Epidermal melanocyte (primary cell): ENCODE data around the gene CYTH3.

ENCODE experiments used
- DNase-seq: peaks from one replicate; pipeline ENCODE4 v3.0.0; 2011; ENCODE audit warnings: low spot score; ENCODE audit not compliant: insufficient read length

Gene CYTH3

GRCh38 chr7:6258440-6259182 is 13.8 kb downstream of the CYTH3 start:
- no peak for DNase-seq

DNA sequence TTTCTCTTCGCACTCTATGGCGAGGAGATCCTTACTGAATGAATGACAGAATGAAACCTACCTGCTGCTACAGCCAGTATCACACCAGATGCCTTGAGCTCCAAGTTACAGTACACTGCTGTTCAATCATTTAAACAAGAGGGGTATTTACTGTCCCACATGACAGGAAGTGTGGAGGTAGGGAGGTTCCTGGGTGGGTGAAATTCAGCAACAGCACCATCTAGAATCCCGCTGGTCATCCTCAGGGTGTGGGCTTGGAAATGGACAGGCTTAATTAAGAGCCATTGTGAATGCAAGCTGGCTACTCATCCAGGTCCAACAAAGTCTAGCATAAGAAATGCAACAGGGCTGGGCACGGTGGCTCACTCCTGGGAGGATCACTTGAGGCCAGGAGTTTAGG is 14.7 kb downstream of the CYTH3 start:
- DNase-seq, result no peak

GRCh38 chr7:6256677-6257535 is 15.5 kb downstream of the CYTH3 start:
- DNase-seq, result no peak

DNA sequence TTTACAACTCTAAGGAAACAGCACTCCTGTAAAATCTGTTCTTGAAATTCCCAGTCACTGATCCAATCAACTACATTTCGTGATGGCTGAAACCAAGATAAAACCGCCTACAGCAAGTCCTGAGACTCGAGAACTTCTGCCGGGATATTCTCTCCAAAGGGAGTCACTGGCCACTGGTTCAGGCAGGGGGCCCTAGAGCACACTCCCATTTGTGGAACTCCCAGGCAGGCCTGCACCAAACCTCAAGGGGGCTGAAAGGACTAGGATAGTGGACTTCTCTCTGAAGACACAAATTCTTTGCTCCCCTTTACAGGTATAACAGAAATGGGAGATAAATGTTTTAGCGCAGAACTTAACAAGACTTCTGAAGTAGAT is 16.3 kb downstream of the CYTH3 start:
- DNase-seq, result no peak

- no peak for DNase-seq
Measured at GRCh38 chr7:6254866-6255265, 17.6 kb downstream of the CYTH3 start.

DNA sequence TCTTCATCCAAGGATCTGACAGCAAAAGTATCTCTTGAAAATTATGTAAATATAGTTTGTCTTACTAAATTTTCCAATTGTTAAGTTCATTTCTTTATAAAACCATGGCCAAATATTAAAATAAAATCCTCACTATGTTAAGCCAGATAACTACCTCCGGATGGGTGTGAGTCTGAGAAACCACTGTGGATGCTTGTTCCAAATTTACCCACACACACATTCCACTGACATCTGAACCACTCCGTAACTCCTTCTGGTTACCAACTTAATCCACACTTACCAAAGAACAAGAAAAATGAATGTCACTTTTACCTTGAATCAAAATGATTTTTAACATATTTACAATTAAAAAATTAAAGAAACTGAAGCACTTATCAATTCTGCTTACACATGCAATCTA is 19.7 kb downstream of the CYTH3 start:
- no peak for DNase-seq

DNA sequence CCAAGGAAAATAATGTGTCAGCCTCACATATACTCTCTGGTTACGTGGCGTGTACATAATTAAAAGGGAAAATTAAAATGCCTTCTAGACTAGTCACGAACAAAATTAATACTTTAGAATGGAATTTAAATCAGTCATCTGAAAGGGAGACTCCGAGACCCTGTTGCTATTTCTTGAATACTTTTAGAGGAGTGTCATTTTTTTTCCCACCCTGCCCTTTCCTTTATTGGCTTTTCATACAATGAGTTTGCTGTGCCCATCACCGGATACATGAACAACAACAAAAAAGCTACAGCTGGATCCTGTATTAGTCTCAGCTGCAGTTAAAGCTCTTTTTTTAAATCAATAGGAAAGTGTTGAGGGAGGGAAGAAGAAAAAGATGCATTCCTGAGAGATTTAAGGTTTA is 20.1 kb downstream of the CYTH3 start:
- DNase-seq, result no peak

GRCh38 chr7:6251653-6252052 is 20.8 kb downstream of the CYTH3 start:
- DNase-seq, result no peak

GRCh38 chr7:6250364-6250833 is 22.0 kb downstream of the CYTH3 start:
- DNase-seq, result no peak

- DNase-seq, result no peak
Measured at GRCh38 chr7:6249043-6249442, 23.4 kb downstream of the CYTH3 start.

- no peak for DNase-seq
Measured at GRCh38 chr7:6248581-6248980, 23.8 kb downstream of the CYTH3 start.

DNA sequence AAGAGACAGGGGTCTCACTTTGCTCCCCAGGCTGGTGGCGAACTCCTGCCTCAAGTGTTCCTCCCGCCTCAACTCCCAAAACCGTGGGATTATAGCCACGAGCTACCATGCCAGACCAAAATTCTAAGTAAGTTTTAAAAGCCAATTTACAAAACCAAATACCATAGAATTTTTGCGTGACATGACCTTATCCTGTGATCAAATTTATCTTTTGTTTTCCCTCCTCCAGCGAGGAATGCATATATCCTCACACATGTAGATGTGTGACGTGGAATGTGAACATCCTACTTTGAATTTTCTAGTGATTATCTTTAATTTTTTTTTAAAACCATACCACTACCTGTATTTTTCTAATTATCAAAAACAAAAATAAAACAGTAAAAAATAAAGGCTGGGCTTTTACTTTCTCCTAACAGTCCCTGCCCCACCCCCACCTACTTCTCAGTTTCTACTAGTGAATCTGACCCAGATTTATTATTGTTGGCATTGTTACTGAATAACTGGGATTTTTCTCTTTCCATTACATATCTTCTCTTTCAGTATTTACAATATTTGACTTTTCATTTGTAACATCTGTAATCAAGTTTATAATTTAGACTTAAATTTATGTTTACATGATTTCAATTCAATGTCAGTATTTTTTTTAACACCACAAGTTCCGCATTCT is 26.0 kb downstream of the CYTH3 start:
- no peak for DNase-seq

DNA sequence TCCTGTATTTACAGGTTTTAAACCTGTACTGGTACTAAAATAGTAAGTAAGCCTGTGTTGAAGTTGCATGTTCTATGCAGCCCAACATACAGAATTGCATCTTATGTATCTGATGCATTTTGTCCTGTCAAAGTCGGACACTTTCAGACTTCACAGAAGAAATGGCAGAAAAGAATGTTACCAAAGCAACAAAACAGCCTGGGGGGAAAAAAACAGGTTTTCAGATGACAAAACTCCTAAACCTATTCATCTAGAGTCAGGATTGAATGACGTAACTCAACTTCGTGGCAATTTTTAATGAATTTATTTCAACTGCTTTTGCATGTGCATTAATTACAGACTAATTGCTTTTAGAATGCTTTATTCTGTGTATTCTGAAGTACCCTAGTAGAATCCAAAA is 28.4 kb downstream of the CYTH3 start:
- DNase-seq, result no peak

DNA sequence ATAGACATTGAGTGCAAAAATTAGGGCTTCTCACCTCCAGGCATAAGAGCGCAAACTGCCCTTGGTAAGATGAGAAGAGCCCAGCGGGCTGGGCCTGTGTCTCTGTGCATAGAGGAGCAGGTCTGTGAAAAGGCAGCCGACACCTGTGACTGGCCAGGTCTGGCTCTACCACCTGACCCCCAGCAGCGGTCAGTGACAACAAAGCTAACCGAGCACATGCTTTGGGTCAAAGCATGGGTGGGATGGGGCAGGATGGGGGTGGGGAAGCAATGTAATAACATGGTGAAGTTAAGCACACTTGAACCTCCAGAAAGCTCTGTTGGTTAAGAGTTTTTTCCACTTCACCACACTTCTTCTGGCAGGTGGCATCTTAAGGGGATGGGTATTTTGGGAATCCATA is 29.3 kb downstream of the CYTH3 start:
- no peak for DNase-seq

DNA sequence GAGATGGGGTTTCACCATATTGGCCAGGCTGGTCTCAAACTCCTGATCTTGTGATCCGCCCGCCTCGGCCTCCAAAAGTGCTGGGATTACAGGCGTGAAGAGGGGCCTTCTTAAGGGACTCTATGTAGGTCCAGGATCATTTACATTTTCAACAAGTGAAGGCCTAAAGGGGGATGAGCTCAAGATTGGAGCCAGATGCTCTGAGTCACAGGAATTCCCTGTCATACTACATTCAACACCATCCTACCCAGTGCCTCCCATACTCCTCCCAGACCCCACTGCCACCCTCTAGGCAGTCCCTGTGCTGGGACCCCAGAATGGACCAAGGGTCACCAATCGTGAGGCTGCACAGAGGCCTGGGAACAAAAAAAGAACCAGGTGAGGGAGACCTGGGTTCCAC is 29.9 kb downstream of the CYTH3 start:
- DNase-seq, result no peak

DNA sequence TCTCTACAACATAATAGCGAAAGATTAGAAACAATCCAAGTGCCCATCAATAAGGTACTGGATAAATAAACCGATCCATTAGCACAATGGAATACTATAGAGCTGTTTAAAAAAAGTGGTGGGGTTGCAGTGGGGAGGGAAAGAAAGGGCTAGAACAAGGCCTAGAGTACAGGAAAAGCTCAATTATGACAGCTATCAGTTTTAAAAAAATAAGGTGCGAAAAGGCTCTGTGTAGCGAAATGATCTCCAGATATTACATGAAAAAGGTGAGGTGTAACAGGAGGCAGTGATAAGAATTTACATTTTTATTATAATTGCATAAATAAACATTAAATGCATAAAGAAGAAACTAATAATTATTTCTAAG is 30.8 kb downstream of the CYTH3 start:
- DNase-seq, result no peak

GRCh38 chr7:6238309-6238925 is 34.0 kb downstream of the CYTH3 start:
- DNase-seq, result no peak

DNA sequence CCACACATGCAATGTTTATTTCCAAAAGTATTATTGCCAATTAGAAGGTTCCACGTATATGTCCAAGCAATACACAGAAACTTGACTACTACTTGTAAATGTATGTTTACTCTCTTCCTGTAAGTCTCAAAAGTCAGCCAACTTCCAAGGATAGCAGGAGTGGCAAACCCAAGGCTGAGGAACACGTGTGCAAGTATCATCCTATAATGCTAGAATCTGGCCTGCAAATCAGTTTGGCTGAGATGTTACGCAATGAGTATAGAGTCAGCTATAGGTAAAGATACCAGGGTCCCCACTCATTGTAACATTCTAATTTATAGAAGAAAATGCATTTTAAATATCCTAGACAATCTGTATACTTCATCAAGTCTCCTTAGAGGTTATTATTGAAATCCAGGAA is 34.7 kb downstream of the CYTH3 start:
- DNase-seq, result no peak

DNA sequence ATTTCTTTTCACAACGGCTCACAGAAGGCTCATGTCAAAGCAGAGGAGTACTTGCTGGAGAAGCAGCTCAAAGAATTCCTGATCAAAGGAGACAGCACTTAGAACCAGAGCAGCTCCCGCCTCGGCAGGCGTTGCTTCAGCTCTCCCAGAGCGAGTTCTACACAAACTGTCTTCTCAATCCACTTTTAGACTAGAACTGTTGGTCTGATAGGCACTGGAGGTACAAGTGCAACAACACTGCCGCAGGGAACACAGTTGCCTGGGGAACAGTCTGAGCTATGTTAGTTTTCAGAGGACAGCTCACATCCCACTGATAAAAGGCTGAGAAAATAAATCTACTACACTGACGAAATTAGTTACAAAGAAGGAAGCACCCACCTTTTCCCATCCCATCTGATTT is 35.4 kb downstream of the CYTH3 start:
- DNase-seq, result no peak

DNA sequence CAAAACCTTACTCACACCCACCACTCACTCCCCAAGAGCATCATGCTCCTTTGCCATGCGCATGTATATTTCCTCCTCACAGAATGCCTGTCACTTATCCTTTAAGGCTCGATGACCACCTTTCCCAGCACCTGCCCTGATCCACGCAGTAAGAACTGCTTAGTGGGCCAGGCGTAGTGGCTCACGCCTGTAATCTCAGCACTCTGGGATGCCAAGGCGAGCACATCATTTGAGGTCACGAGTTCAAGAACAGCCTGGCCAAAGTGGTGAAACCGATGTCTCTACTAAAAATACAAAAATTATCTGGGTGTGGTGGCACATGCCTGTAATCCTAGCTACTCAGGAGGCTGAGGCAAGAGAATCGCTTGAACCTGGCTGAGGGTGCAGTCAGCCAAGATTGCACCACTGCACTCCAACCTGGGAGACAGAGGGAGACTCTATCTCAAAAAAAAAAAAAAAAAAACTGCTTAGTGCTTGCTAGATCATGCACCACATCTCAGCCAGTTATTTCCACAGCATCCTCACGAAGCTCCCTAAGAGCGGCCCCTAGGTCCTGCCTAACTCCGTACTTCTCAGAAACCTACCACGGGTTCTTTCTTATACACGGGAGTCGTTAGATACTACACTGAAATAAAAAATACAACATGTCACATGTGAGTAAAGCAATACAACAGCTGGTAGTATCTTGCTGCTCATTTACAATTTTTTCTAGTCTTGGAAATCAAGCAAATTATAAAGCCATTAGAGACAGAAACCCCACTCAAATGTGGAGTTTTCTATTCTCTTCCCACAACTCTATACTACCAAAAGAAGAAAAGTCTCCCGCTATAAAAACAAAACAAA is 37.2 kb downstream of the CYTH3 start:
- DNase-seq, result no peak

GRCh38 chr7:6234384-6234783 is 38.0 kb downstream of the CYTH3 start:
- DNase-seq, result no peak
